HepG2 (cell line): ENCODE measurements around the gene IL17C. TPM values are rescaled to one million over a fixed set of nuclear protein-coding genes. Genes with fewer than 3 reads are reported as not detected.

Source experiments
- DRAP1 ChIP-seq: IDR thresholded peaks from 2 replicates; pipeline ENCODE4 v1.6.1; 2016; ENCODE audit warnings: missing genetic modification reagents, missing compliant biosample characterization
- IRF2 ChIP-seq: IDR thresholded peaks from 2 replicates; pipeline ENCODE4 v1.6.1; 2018; ENCODE audit warnings: missing genetic modification reagents, missing compliant biosample characterization
- KIAA2018 ChIP-seq: sonication (generic); formaldehyde crosslinking; IDR thresholded peaks from 2 replicates; pipeline ENCODE4 v1.5.0; 2020; ENCODE audit warnings: mild to moderate bottlenecking, missing genetic modification reagents, borderline replicate concordance
- MBD4 ChIP-seq: IDR thresholded peaks from 2 replicates; pipeline ENCODE4 v1.6.1; 2012; ENCODE audit warnings: low read length, inconsistent platforms, borderline replicate concordance
- PBX3 ChIP-seq: sonication (generic); formaldehyde crosslinking; IDR thresholded peaks from 2 replicates; pipeline ENCODE4 v1.8.1; 2023; ENCODE audit warnings: missing genetic modification reagents, inconsistent platforms, borderline replicate concordance
- PHF8 ChIP-seq: sonication (generic); formaldehyde crosslinking; IDR thresholded peaks from 2 replicates; pipeline ENCODE4 v1.5.0; 2020; ENCODE audit warnings: missing genetic modification reagents
- RFX5 ChIP-seq: IDR thresholded peaks from 2 replicates; pipeline ENCODE4 v1.6.1; 2011; ENCODE audit warnings: low read depth, low read length, improper control_type of control experiment
- RORA ChIP-seq: sonication (generic); formaldehyde crosslinking; IDR thresholded peaks from 2 replicates; pipeline ENCODE4 v1.5.0; 2020; ENCODE audit warnings: mild to moderate bottlenecking, missing genetic modification reagents, moderate library complexity
- SNAPC4 ChIP-seq: sonication (generic); formaldehyde crosslinking; IDR thresholded peaks from 2 replicates; pipeline ENCODE4 v1.4.0; 2020; ENCODE audit warnings: mild to moderate bottlenecking, missing genetic modification reagents
- ZNF747 ChIP-seq: sonication (generic); formaldehyde crosslinking; IDR thresholded peaks from 2 replicates; pipeline ENCODE4 v1.8.1; 2023; ENCODE audit warnings: missing genetic modification reagents, mild to moderate bottlenecking, borderline replicate concordance
- polyA plus RNA-seq, 8 experiments: library from polyadenylated mRNA; depleted of rRNA in 3 of 8; stranded (reverse) in 7 of 8; unstranded in 1 of 8; fragments of >200 nt; fragmentation: Illumina TruSeq in 4 of 8; extraction: Trizol in 4 of 8; gene quantifications; 2 replicates each; pipeline versions ENCODE4 v1.2.1 to v1.2.3, GENCODE V29; 2011 to 2016; ENCODE audit warnings: low read depth in 4 of 8, missing spikeins in 1 of 8, mixed read lengths in 1 of 8; ENCODE audit not compliant: insufficient read depth in 1 of 8
- total RNA-seq, 5 experiments: library from RNA; depleted of rRNA; stranded (reverse); fragments of >200 nt; fragmentation: Illumina TruSeq; extraction: Trizol; gene quantifications; 2 replicates each; pipeline ENCODE4 v1.2.3, GENCODE V29; 2016; ENCODE audit warnings: low read depth in 1 of 5
- TF ChIP-seq, protein P1 (sequence below): sonication (generic); formaldehyde crosslinking; IDR thresholded peaks from 2 replicates; pipeline ENCODE4 v1.8.1; 2023; ENCODE audit warnings: mild to moderate bottlenecking, missing genetic modification reagents

Gene IL17C
- total and polyA plus RNA-seq, 2 of the 13 experiments (the other 11 are each of a cell fraction or from before 2014, with no cell fraction given) = not detected

- TF ChIP-seq SNAPC4 (CRISPR knock-in tag) (0 out of 2 replicates have a peak, but pooled peaks have one; percentile 6), PHF8 (no peak), RORA (no peak), PBX3 (CRISPR knock-in tag) (no peak), MBD4 (no peak), RFX5 (no peak), KIAA2018 (CRISPR knock-in tag) (no peak), ZNF747 (CRISPR knock-in tag) (peak; percentile 88; the same call in 1 of the 2 replicates), IRF2 (peak; percentile 80), DRAP1 (CRISPR knock-in tag) (peak; percentile 85)
- TF ChIP-seq, protein P1, sequence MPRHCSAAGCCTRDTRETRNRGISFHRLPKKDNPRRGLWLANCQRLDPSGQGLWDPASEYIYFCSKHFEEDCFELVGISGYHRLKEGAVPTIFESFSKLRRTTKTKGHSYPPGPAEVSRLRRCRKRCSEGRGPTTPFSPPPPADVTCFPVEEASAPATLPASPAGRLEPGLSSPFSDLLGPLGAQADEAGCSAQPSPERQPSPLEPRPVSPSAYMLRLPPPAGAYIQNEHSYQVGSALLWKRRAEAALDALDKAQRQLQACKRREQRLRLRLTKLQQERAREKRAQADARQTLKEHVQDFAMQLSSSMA = peak; percentile 94
Measured at GRCh38 chr16:88651276-88651988, 13.1 kb downstream of the IL17C start (continued).
